Activated B cell treated with CpG ODN at 0.5 μM for 24 hours (primary cell): Measurements from ENCODE around the gene ST6GALNAC3. TPM values are rescaled to one million over a fixed set of nuclear protein-coding genes. Genes with fewer than 3 reads are reported as not detected.

Source experiments
- ATAC-seq: fragments of 200-7000 bp; cut with Tn5 transposase; one replicate; pipeline ENCODE4 v1.10.0; 2021; ENCODE audit warnings: low read depth, mild to moderate bottlenecking, moderate library complexity
- CTCF ChIA-PET: fragments of 350-600 bp; sonication (Branson Sonifier 250); formaldehyde crosslinking; loops from one replicate; lab custom pipeline; 2021; ENCODE audit warnings: antibody characterized with exemption; lab: Charles Lee
- POLR2A ChIA-PET: fragments of 350-600 bp; sonication (Branson Sonifier 250); formaldehyde crosslinking; loops from one replicate; lab custom pipeline; 2021; ENCODE audit warnings: antibody characterized with exemption; lab: Charles Lee
- DNase-seq: peaks from one replicate; pipeline ENCODE4 v3.0.0; 2022
- H3K27ac Mint-ChIP-seq: one replicate; pipeline ENCODE4 v1.8.0; 2020; ENCODE audit warnings: mixed read lengths
- H3K27me3 Mint-ChIP-seq: one replicate; pipeline ENCODE4 v1.8.0; 2021; ENCODE audit warnings: mixed read lengths
- H3K36me3 Mint-ChIP-seq: one replicate; pipeline ENCODE4 v1.8.0; 2021; ENCODE audit warnings: low read depth, mixed read lengths
- H3K4me1 Mint-ChIP-seq: one replicate; pipeline ENCODE4 v1.8.0; 2021; ENCODE audit warnings: mixed read lengths
- H3K4me3 Mint-ChIP-seq: one replicate; pipeline ENCODE4 v1.8.0; 2020; ENCODE audit warnings: mild to moderate bottlenecking, mixed read lengths
- H3K9me3 Mint-ChIP-seq: one replicate; pipeline ENCODE4 v1.8.0; 2020; ENCODE audit warnings: mixed read lengths
- intact Hi-C: fragments of 100-400 bp; cut with micrococcal nuclease; formaldehyde crosslinking; loops from one replicate; pipeline ENCODE4 v1.15.1; 2024
- total RNA-seq: library from RNA; stranded (reverse); gene quantifications from 2 replicates; pipeline ENCODE4 v1.2.3, GENCODE V29; 2022
- TF ChIP-seq, protein P1 (sequence below): fragments of 200-600 bp; IDR thresholded peaks from one replicate; pipeline ENCODE4 v1.8.0; 2022; ENCODE audit warnings: antibody characterized with exemption, mild to moderate bottlenecking

The ST6GALNAC3 gene
- total RNA-seq, 1 donor from 2014 or later, result 12.6 TPM

DNA sequence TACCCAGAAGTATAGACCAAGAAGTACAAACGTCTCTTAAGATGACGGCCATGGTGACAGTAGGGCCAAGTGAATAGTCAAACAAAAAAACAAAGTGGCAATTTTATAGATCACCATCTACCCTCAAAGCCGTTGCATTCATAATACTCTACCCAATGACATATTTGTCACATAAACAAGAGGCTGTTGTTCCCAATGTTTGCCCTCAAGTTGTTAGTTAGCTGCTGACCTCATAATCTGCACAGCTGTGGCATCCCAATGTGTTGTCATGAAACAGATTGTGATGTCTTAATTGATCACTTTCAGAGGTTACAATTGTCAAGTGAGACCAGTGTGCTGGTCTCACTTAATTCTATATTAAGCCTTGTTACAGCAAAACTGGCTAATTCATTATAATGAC, 333.8 kb downstream of the ST6GALNAC3 start:
- TF ChIP-seq, protein P1, sequence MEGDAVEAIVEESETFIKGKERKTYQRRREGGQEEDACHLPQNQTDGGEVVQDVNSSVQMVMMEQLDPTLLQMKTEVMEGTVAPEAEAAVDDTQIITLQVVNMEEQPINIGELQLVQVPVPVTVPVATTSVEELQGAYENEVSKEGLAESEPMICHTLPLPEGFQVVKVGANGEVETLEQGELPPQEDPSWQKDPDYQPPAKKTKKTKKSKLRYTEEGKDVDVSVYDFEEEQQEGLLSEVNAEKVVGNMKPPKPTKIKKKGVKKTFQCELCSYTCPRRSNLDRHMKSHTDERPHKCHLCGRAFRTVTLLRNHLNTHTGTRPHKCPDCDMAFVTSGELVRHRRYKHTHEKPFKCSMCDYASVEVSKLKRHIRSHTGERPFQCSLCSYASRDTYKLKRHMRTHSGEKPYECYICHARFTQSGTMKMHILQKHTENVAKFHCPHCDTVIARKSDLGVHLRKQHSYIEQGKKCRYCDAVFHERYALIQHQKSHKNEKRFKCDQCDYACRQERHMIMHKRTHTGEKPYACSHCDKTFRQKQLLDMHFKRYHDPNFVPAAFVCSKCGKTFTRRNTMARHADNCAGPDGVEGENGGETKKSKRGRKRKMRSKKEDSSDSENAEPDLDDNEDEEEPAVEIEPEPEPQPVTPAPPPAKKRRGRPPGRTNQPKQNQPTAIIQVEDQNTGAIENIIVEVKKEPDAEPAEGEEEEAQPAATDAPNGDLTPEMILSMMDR, result no peak
- POLR2A ChIA-PET, result no interaction called here
- H3K27me3 Mint-ChIP-seq, result no peaks in the 10 kb centered on the region
- H3K9me3 Mint-ChIP-seq, result no peaks in the 10 kb centered on the region
- CTCF ChIA-PET, result no interaction called here
- H3K27ac Mint-ChIP-seq, result no peak overlapping the region
- ATAC-seq (no peak), DNase-seq (no peak)
- no peak overlapping the region for H3K4me3 Mint-ChIP-seq
- H3K4me1 Mint-ChIP-seq, result no peaks in the 10 kb centered on the region
- intact Hi-C loops, result no loop called here
- H3K36me3 Mint-ChIP-seq, result peaks cover 6% of the 10 kb centered on the region

DNA sequence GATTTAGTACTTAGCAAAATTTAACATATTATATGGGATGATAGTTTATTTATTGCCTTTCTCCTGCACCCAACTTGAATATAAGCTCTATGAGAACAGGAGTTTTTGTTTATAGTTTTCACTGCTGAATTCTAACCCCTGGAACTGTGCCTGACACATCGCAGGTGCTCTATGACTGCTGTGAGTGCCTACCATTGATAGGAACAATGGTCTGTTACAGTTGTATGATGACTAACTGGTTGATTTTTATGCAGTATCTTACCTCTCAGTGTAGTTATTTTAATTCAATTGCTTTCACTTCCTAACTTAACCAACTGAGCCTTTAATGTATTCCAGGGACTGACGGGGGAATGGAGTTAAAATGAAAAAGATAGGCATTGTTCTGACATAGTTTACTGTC, 336.0 kb downstream of the ST6GALNAC3 start:
- Mint-ChIP-seq H3K4me1 (no peaks in the 10 kb centered on the region), H3K27me3 (no peaks in the 10 kb centered on the region), H3K9me3 (no peaks in the 10 kb centered on the region), H3K4me3 (no peak overlapping the region), H3K36me3 (peaks cover 6% of the 10 kb centered on the region), H3K27ac (no peak overlapping the region)
- ChIA-PET POLR2A (no interaction called here), CTCF (no interaction called here)
- TF ChIP-seq, protein P1, result no peak
- intact Hi-C loops, result no loop called here
- ATAC-seq (no peak), DNase-seq (no peak)

DNA sequence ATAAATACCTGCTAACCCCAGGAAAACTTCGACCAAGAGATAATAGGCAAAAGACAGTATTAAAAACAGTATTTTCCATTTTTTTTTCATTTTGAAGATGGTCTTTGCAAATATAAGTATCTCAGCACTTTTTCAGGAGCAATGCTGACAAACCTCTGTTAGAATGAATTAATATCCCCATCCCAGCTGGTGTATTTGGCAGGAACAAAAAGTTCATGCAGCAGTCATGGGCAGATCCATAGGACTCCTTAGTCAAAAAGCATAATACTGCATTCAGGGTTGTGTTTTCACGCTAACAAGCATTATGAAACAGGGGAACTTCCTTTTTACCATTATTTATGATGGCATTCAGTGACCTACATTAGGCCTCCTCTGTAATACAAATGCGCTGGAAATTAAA, 344.0 kb downstream of the ST6GALNAC3 start:
- POLR2A ChIA-PET, result no interaction called here
- no peak overlapping the region for H3K4me3 Mint-ChIP-seq
- peaks cover 2% of the 10 kb centered on the region for H3K36me3 Mint-ChIP-seq
- no peaks in the 10 kb centered on the region for H3K27me3 Mint-ChIP-seq
- CTCF ChIA-PET, result no interaction called here
- no peak overlapping the region for H3K27ac Mint-ChIP-seq
- TF ChIP-seq, protein P1, result no peak
- no peaks in the 10 kb centered on the region for H3K4me1 Mint-ChIP-seq
- intact Hi-C loops, result no loop called here
- DNase-seq, result no peak
- H3K9me3 Mint-ChIP-seq, result no peaks in the 10 kb centered on the region
- ATAC-seq, result no peak

DNA sequence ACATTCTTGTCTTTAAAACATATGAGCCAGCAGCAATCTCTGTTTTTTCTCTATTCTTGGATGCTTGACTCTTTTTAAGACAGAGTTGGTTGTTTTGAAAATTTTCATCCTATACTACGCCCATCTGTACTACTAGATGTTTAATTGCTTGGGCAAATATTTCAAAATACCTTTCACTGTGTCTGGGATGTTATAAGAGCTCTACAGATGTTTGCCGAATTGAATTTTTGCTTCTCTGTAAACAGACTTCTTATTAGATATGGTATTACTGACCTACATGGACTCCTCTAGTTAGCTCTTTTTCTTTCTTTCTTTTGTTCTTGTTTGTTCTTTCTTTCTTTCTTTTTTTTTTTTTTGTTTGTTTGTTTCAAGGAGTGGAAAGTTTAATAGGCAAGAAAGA, 345.1 kb downstream of the ST6GALNAC3 start:
- Mint-ChIP-seq H3K36me3 (peaks cover 2% of the 10 kb centered on the region), H3K4me1 (no peaks in the 10 kb centered on the region), H3K27me3 (no peaks in the 10 kb centered on the region), H3K9me3 (no peaks in the 10 kb centered on the region), H3K27ac (no peak overlapping the region), H3K4me3 (no peak overlapping the region)
- DNase-seq (no peak), ATAC-seq (no peak)
- intact Hi-C loops, result no loop called here
- ChIA-PET POLR2A (interaction anchor here (0.7 kb wide), 1 partner anchor 44 kb away, joined by 3 read pairs; no protein-coding TSS in a partner anchor), CTCF (no interaction called here)
- TF ChIP-seq, protein P1, result no peak

DNA sequence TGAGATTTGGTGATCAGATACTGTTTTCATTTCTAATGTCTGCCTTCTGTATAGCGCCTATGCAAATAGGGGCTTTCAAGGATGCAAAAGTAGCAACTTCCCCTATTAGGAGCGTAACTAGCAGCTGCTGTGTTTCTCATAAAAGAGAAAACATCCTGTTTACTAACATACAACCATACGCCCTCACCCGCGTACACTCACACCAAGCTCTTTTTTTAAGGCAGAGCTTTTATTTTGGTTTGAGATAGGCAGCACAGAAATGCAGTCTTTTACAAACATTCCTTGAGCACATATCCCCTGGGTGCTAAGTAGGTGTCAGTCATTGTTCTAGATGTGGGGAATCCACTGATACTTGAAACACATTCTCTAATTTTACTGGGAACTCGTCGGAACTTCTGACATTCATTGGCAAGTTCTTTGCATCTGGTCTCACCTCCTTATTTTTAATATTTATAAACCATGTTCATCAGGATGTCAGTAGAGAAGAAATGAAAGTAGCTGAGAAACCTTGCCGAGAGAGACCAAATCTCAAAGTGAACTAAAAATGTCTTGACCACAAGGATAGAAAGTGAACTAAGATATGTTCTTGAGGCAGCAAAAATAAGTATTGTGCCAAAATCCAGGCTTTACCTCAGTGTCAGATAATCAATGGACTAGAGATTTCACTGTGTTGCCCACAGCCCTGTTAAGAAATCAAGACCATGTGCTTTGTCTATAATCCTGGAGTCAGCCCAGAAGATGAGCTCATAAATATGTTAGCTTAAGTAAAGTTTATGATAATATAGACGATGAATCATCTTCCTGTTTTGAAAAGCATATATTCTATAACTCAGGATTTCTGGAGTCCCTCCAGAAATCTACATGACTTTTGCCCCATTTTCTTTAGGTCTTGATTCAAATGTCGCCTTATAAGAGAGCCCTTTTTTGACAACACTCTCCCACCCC, 350.9 kb downstream of the ST6GALNAC3 start:
- ChIA-PET POLR2A (no interaction called here), CTCF (no interaction called here)
- no peak overlapping the region for H3K27ac Mint-ChIP-seq
- TF ChIP-seq, protein P1, result no peak
- ATAC-seq (peak; percentile 45), DNase-seq (no peak)
- intact Hi-C loops, result no loop called here
- no peaks in the 10 kb centered on the region for H3K27me3 Mint-ChIP-seq
- H3K4me1 Mint-ChIP-seq, result peaks cover 3% of the 10 kb centered on the region
- peaks cover 3% of the 10 kb centered on the region for H3K36me3 Mint-ChIP-seq
- H3K9me3 Mint-ChIP-seq, result no peaks in the 10 kb centered on the region
- H3K4me3 Mint-ChIP-seq, result peak overlapping the region; percentile 36
